Neural progenitor cell (in vitro differentiated cells): ENCODE data around the gene TSPAN33. TPM values are rescaled to one million over a fixed set of nuclear protein-coding genes. Genes with fewer than 3 reads are reported as not detected.

ENCODE experiments used
- DNase-seq: peaks from one replicate; pipeline ENCODE4 v3.0.0-alpha.2; 2016; ENCODE audit warnings: low spot score
- H2AFZ ChIP-seq: fragments of 200-600 bp; sonication (generic); replicated peaks from 2 replicates; pipeline ENCODE4 v1.6.1; 2016; ENCODE audit warnings: antibody characterized with exemption
- H3F3A ChIP-seq: fragments of 200-600 bp; sonication (generic); 2 replicates; pipeline ENCODE4 v1.6.1; 2016; ENCODE audit warnings: antibody characterized with exemption, low read depth
- H3K27ac ChIP-seq: fragments of 200-600 bp; sonication (generic); 2 replicates; pipeline ENCODE4 v1.5.1; 2016; ENCODE audit warnings: mild to moderate bottlenecking
- H3K27me3 ChIP-seq: fragments of 200-600 bp; sonication (generic); 2 replicates; pipeline ENCODE4 v1.6.1; 2016; ENCODE audit warnings: mild to moderate bottlenecking, moderate library complexity
- H3K36me3 ChIP-seq: fragments of 200-600 bp; sonication (generic); 2 replicates; pipeline ENCODE4 v1.5.1; 2016
- H3K4me1 ChIP-seq: fragments of 200-600 bp; sonication (generic); 2 replicates; pipeline ENCODE4 v1.6.1; 2016; ENCODE audit warnings: mixed run types
- H3K4me2 ChIP-seq: fragments of 200-600 bp; sonication (generic); 2 replicates; pipeline ENCODE4 v1.6.1; 2016
- H3K4me3 ChIP-seq: fragments of 200-600 bp; sonication (generic); 2 replicates; pipeline ENCODE4 v1.5.1; 2016
- H3K79me2 ChIP-seq: fragments of 200-600 bp; sonication (generic); 2 replicates; pipeline ENCODE4 v1.6.1; 2016; ENCODE audit warnings: low read depth
- H3K9ac ChIP-seq: fragments of 200-600 bp; sonication (generic); 2 replicates; pipeline ENCODE4 v1.6.1; 2016
- H3K9me3 ChIP-seq: fragments of 200-600 bp; sonication (generic); 2 replicates; pipeline ENCODE4 v1.5.1; 2016; ENCODE audit warnings: low read depth
- H4K20me1 ChIP-seq: fragments of 200-600 bp; sonication (generic); 2 replicates; pipeline ENCODE4 v1.6.1; 2016; ENCODE audit warnings: low read depth
- H3K27ac Mint-ChIP-seq: 3 replicates; pipeline ENCODE4 v1.8.0; 2021; ENCODE audit warnings: mixed read lengths
- H3K27me3 Mint-ChIP-seq: 2 replicates; pipeline ENCODE4 v1.8.0; 2022; ENCODE audit warnings: low read depth, mild to moderate bottlenecking, inconsistent platforms, moderate library complexity, mixed read lengths; ENCODE audit not compliant: insufficient read depth
- H3K36me3 Mint-ChIP-seq: 3 replicates; pipeline ENCODE4 v1.8.0; 2021; ENCODE audit warnings: mixed read lengths
- H3K4me1 Mint-ChIP-seq: 3 replicates; pipeline ENCODE4 v1.8.0; 2021; ENCODE audit warnings: mixed read lengths
- H3K4me3 Mint-ChIP-seq: 3 replicates; pipeline ENCODE4 v1.8.0; 2021; ENCODE audit warnings: mild to moderate bottlenecking, moderate library complexity, mixed read lengths
- H3K9me3 Mint-ChIP-seq: 3 replicates; pipeline ENCODE4 v1.8.0; 2020; ENCODE audit warnings: mixed read lengths
- EZH2 ChIP-seq: fragments of 200-600 bp; sonication (generic); IDR thresholded peaks from 2 replicates; pipeline ENCODE4 v1.6.1; 2017; ENCODE audit warnings: antibody characterized with exemption, mild to moderate bottlenecking, moderate library complexity
- EZH2phosphoT487 ChIP-seq: fragments of 200-600 bp; sonication (generic); IDR thresholded peaks from 2 replicates; pipeline ENCODE4 v1.6.1; 2017; ENCODE audit warnings: antibody characterized with exemption
- total RNA-seq: library from RNA; depleted of rRNA; stranded (reverse); fragments of >200 nt; gene quantifications from 2 replicates; pipeline ENCODE4 v1.2.3, GENCODE V29; 2015; ENCODE audit warnings: low replicate concordance
- TF ChIP-seq, protein P1 (sequence below): fragments of 200-600 bp; sonication (generic); IDR thresholded peaks from 2 replicates; pipeline ENCODE4 v1.5.1; 2017; ENCODE audit warnings: antibody characterized with exemption, mild to moderate bottlenecking

TSPAN33 gene
- total RNA-seq, 1 donor from 2014 or later: 34.5 TPM

DNA sequence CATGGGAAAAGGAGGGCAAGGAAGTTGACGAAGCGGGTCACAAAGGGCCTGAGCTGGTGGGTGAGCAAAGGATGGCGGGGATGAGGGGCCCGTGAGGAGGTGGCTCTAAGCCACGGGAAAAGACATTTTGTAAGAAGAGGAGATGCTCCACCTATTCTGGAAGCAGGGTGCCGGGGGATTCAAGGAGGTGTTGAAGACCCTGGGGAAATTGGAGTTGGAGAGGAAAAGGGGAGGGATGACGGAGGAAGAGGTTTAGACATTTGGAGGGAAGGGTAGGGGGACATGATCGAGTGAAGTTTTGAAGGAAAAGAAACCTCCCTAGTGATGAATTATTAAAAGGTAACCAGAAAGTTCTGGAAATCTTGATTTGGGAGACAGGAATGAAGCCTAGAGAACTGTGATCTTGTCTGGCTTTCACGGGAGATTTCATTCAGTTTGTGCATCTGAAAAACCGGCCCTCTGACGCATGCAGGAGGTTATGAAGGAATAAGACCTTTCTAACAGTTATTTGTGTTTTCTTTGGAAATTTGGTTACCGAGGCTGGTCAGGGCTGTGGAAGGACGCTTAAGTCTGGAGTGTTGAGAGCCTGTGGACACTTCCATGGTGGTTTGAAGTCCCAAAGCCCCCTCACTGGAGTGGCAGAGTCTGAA is 45.3 kb downstream of the TSPAN33 start:
- Mint-ChIP-seq H3K27ac (peak overlapping the region; percentile 91), H3K4me3 (peak overlapping the region; percentile 95), H3K4me1 (peaks cover 44% of the 10 kb centered on the region), H3K27me3 (peaks cover 3% of the 10 kb centered on the region), H3K9me3 (no peaks in the 10 kb centered on the region), H3K36me3 (peaks cover 16% of the 10 kb centered on the region)
- peak overlapping the region; percentile 97 for H3K9ac ChIP-seq
- DNase-seq: no peak
- H3K79me2 ChIP-seq: peaks cover 63% of the 10 kb centered on the region
- TF ChIP-seq, protein P1, sequence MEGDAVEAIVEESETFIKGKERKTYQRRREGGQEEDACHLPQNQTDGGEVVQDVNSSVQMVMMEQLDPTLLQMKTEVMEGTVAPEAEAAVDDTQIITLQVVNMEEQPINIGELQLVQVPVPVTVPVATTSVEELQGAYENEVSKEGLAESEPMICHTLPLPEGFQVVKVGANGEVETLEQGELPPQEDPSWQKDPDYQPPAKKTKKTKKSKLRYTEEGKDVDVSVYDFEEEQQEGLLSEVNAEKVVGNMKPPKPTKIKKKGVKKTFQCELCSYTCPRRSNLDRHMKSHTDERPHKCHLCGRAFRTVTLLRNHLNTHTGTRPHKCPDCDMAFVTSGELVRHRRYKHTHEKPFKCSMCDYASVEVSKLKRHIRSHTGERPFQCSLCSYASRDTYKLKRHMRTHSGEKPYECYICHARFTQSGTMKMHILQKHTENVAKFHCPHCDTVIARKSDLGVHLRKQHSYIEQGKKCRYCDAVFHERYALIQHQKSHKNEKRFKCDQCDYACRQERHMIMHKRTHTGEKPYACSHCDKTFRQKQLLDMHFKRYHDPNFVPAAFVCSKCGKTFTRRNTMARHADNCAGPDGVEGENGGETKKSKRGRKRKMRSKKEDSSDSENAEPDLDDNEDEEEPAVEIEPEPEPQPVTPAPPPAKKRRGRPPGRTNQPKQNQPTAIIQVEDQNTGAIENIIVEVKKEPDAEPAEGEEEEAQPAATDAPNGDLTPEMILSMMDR: no peak
- no peak for TF ChIP-seq EZH2
- peaks cover 3% of the 10 kb centered on the region for H3K9me3 ChIP-seq
- no peak overlapping the region for H3K27ac ChIP-seq
- peaks cover 18% of the 10 kb centered on the region for H3K27me3 ChIP-seq
- H3K36me3 ChIP-seq: no peaks in the 10 kb centered on the region
- peak overlapping the region; percentile 95 for H2AFZ ChIP-seq
- peak overlapping the region; percentile 99 for H3K4me2 ChIP-seq
- peaks cover 31% of the 10 kb centered on the region for H3K4me1 ChIP-seq
- H4K20me1 ChIP-seq: peaks cover 41% of the 10 kb centered on the region
- peaks cover 19% of the 10 kb centered on the region for H3F3A ChIP-seq
- H3K4me3 ChIP-seq: peak overlapping the region; percentile 98

DNA sequence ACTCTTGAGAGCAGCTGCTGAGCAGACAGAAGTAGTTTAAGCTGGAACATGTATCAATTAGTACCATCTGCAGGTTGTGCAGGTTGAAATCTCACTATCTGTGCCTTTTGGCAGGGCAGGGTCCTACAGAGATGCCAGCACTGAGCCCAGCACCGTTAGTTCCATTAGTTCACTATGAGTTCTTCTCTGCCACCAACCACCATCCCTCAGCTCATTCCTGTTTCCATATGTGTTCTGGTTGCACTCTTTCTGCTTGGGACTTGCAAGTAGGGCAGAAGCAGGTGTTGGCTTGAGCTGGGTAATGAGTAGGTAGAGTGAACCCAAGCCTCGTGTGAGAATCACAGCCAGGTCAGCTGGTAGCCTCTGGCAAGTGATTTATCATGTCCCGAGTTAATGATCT is 46.8 kb downstream of the TSPAN33 start:
- Histone ChIP-seq H3K4me2 (peak overlapping the region; percentile 99), H3K27me3 (peaks cover 15% of the 10 kb centered on the region), H3F3A (peaks cover 19% of the 10 kb centered on the region), H3K9ac (no peak overlapping the region), H3K36me3 (peaks cover 5% of the 10 kb centered on the region), H3K79me2 (peaks cover 78% of the 10 kb centered on the region), H2AFZ (no peak overlapping the region), H3K9me3 (peaks cover 6% of the 10 kb centered on the region), H3K27ac (no peak overlapping the region), H3K4me1 (peaks cover 31% of the 10 kb centered on the region), H4K20me1 (peaks cover 41% of the 10 kb centered on the region), H3K4me3 (peak overlapping the region; percentile 98)
- Mint-ChIP-seq H3K4me1 (peaks cover 43% of the 10 kb centered on the region), H3K27ac (no peak overlapping the region), H3K4me3 (peak overlapping the region; percentile 56), H3K9me3 (peaks cover 3% of the 10 kb centered on the region), H3K36me3 (peaks cover 26% of the 10 kb centered on the region), H3K27me3 (peaks cover 5% of the 10 kb centered on the region)
- no peak for TF ChIP-seq EZH2phosphoT487
- TF ChIP-seq EZH2: no peak
- TF ChIP-seq, protein P1: no peak
- no peak for DNase-seq

DNA sequence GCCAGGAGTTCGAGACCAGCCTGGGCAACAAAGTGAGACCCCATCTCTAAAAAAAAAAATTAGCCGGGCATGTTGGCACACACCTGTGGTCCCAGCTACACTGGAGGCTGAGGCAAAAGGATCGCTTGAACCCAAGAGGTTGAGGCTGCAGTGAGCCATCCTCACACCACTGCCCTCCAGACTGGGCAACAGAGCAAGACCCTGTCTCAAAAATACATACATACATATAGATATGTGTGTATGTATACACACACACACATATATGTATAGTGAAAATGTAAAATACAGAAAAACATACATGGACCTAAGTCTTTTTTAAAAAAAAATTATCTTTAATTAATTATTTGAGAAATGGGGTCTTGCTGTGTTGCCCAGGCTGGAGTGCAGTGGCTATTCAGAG is 49.4 kb downstream of the TSPAN33 start:
- peaks cover 37% of the 10 kb centered on the region for H3K36me3 Mint-ChIP-seq
- Histone ChIP-seq H3K36me3 (peaks cover 7% of the 10 kb centered on the region), H3K4me1 (peaks cover 25% of the 10 kb centered on the region), H3K9ac (no peak overlapping the region), H3K4me3 (no peak overlapping the region), H2AFZ (no peak overlapping the region), H3K27me3 (no peaks in the 10 kb centered on the region), H3K4me2 (no peak overlapping the region), H4K20me1 (peaks cover 41% of the 10 kb centered on the region), H3K9me3 (peaks cover 6% of the 10 kb centered on the region), H3F3A (no peaks in the 10 kb centered on the region), H3K27ac (no peak overlapping the region), H3K79me2 (peaks cover 100% of the 10 kb centered on the region)
- no peak for DNase-seq
- peaks cover 6% of the 10 kb centered on the region for H3K9me3 Mint-ChIP-seq
- H3K27me3 Mint-ChIP-seq: peaks cover 5% of the 10 kb centered on the region
- no peak overlapping the region for H3K27ac Mint-ChIP-seq
- no peak overlapping the region for H3K4me3 Mint-ChIP-seq
- peaks cover 30% of the 10 kb centered on the region for H3K4me1 Mint-ChIP-seq
- TF ChIP-seq EZH2 (no peak), EZH2phosphoT487 (no peak)
- TF ChIP-seq, protein P1: no peak
